H1 (cell line): Measurements from ENCODE around the gene PIP5K1C. TPM values are rescaled to one million over a fixed set of nuclear protein-coding genes. Genes with fewer than 3 reads are reported as not detected.

ENCODE experiments used
- CTCF ChIA-PET: fragments of 300-600 bp; sonication (Branson Sonifier 250); formaldehyde crosslinking; loops from one replicate; lab custom pipeline; 2021; ENCODE audit not compliant: partially characterized antibody; lab: Charles Lee
- POLR2A ChIA-PET: fragments of 300-600 bp; sonication (Branson Sonifier 250); formaldehyde crosslinking; loops from one replicate; lab custom pipeline; 2021; ENCODE audit warnings: inconsistent platforms; ENCODE audit not compliant: partially characterized antibody; lab: Charles Lee
- DNase-seq, 2 experiments: peaks; one replicate each; pipeline versions ENCODE4 v3.0.0 to v3.0.0-alpha.2; 2010 to 2022; ENCODE audit warnings: low spot score in 2 of 2, low read depth in 1 of 2, mixed read lengths in 1 of 2
- FAIRE-seq: peaks from 2 replicates; lab custom pipeline; 2011; peaks lifted over from hg19 to GRCh38; lab: Jason Lieb, UNC
- H2AFZ ChIP-seq: 2 replicates; pipeline ENCODE4 v1.8.1; 2012; ENCODE audit warnings: low read length, inconsistent platforms
- H2AK5ac ChIP-seq: 2 replicates; pipeline ENCODE4 v1.6.1; 2013; ENCODE audit warnings: low read depth, low read length
- H2BK120ac ChIP-seq: replicated peaks from 2 replicates; pipeline ENCODE3; 2013; ENCODE audit warnings: low read depth, low read length, inconsistent platforms
- H2BK12ac ChIP-seq: 2 replicates; pipeline ENCODE4 v1.6.1; 2013; ENCODE audit warnings: low read depth, low read length
- H2BK15ac ChIP-seq: 2 replicates; pipeline ENCODE4 v1.6.1; 2013; ENCODE audit warnings: low read length
- H2BK20ac ChIP-seq: 2 replicates; pipeline ENCODE4 v1.6.1; 2013; ENCODE audit warnings: low read length
- H2BK5ac ChIP-seq: 2 replicates; pipeline ENCODE4 v1.6.1; 2013; ENCODE audit warnings: low read depth, low read length
- H3K14ac ChIP-seq: 2 replicates; pipeline ENCODE4 v1.6.1; 2013; ENCODE audit warnings: inconsistent platforms; ENCODE audit not compliant: insufficient read length
- H3K18ac ChIP-seq: 2 replicates; pipeline ENCODE4 v1.6.1; 2013; ENCODE audit warnings: low read length; ENCODE audit errors: extremely low read depth
- H3K23ac ChIP-seq: 2 replicates; pipeline ENCODE4 v1.6.1; 2013; ENCODE audit warnings: inconsistent platforms; ENCODE audit not compliant: insufficient read length
- H3K23me2 ChIP-seq: 2 replicates; pipeline ENCODE4 v1.6.1; 2013; ENCODE audit warnings: low read depth, low read length
- H3K27ac ChIP-seq: 2 replicates; pipeline ENCODE4 v1.6.1; 2011; ENCODE audit warnings: low read depth, low read length, inconsistent platforms
- H3K27me3 ChIP-seq, 4 experiments: replicated peaks in 1 of 4; 1 replicate in 1 of 4; 2 replicates in 3 of 4; pipeline versions ENCODE4 v1.6.1 to v1.8.1; 2011 to 2013; ENCODE audit warnings: low read length in 3 of 4, mild to moderate bottlenecking in 3 of 4, inconsistent platforms in 2 of 4, mixed read lengths in 2 of 4, moderate library complexity in 1 of 4; ENCODE audit not compliant: control insufficient read depth in 3 of 4, insufficient read depth in 3 of 4; ENCODE audit errors: extremely low read depth in 1 of 4
- H3K36me3 ChIP-seq, 4 experiments: 2 replicates each; pipeline versions ENCODE4 v1.6.1 to v1.8.1; 2011 to 2013; ENCODE audit warnings: mild to moderate bottlenecking in 4 of 4, low read length in 3 of 4, moderate library complexity in 2 of 4, control low read depth in 1 of 4, inconsistent platforms in 1 of 4; ENCODE audit not compliant: insufficient read depth in 4 of 4, control insufficient read depth in 2 of 4
- H3K4ac ChIP-seq: replicated peaks from 2 replicates; pipeline ENCODE3; 2013; ENCODE audit warnings: low read length, low read depth, mixed read lengths, inconsistent platforms; ENCODE audit not compliant: insufficient read length
- H3K4me1 ChIP-seq, 4 experiments: replicated peaks in 1 of 4; 1 replicate in 1 of 4; 2 replicates in 3 of 4; pipeline versions ENCODE4 v1.6.1 to v1.8.1; 2011 to 2013; ENCODE audit warnings: low read length in 3 of 4, inconsistent platforms in 2 of 4, mixed read lengths in 1 of 4; ENCODE audit not compliant: insufficient read depth in 4 of 4, control insufficient read depth in 3 of 4
- H3K4me2 ChIP-seq, 2 experiments: 2 replicates each; pipeline versions ENCODE4 v1.6.1 to v1.8.1; 2011 to 2013; ENCODE audit warnings: low read depth in 2 of 2, low read length in 2 of 2, control low read depth in 1 of 2, inconsistent platforms in 1 of 2, mild to moderate bottlenecking in 1 of 2; ENCODE audit not compliant: insufficient read depth in 1 of 2
- H3K4me3 ChIP-seq, 4 experiments: fragments of 200-600, 300-600 bp in 1 of 4; sonication (generic), shearing (Covaris generic), sonication (Bioruptor Twin) in 1 of 4; 2 replicates each; pipeline versions ENCODE4 v1.5.1 to v1.8.1; 2011 to 2016; ENCODE audit warnings: low read length in 4 of 4, low read depth in 3 of 4, control low read depth in 2 of 4, inconsistent platforms in 2 of 4, mild to moderate bottlenecking in 2 of 4, mixed read lengths in 1 of 4, moderate library complexity in 1 of 4; ENCODE audit not compliant: insufficient read depth in 2 of 4; ENCODE audit errors: extremely low read depth in 1 of 4
- H3K56ac ChIP-seq: replicated peaks from 2 replicates; pipeline ENCODE3; 2013; ENCODE audit warnings: low read depth, mild to moderate bottlenecking, mixed read lengths, low read length, inconsistent platforms; ENCODE audit not compliant: insufficient read length
- H3K79me1 ChIP-seq: 2 replicates; pipeline ENCODE4 v1.6.1; 2013; ENCODE audit warnings: low read depth, low read length, control low read depth
- H3K79me2 ChIP-seq, 2 experiments: 2 replicates each; pipeline versions ENCODE4 v1.6.1 to v1.8.1; 2012 to 2013; ENCODE audit warnings: low read length in 2 of 2, mild to moderate bottlenecking in 2 of 2, inconsistent platforms in 1 of 2; ENCODE audit not compliant: insufficient read depth in 2 of 2, control insufficient read depth in 1 of 2
- H3K9ac ChIP-seq, 4 experiments: replicated peaks in 1 of 4; 1 replicate in 1 of 4; 2 replicates in 3 of 4; pipeline versions ENCODE4 v1.6.1 to v1.8.1; 2011 to 2013; ENCODE audit warnings: low read depth in 3 of 4, low read length in 3 of 4, control low read depth in 2 of 4, mild to moderate bottlenecking in 2 of 4, moderate library complexity in 2 of 4, inconsistent platforms in 1 of 4; ENCODE audit errors: extremely low read depth in 1 of 4
- H3K9me3 ChIP-seq, 2 experiments: 2 replicates each; pipeline versions ENCODE4 v1.6.1 to v1.8.1; 2012 to 2013; ENCODE audit warnings: mild to moderate bottlenecking in 2 of 2, moderate library complexity in 2 of 2, control low read depth in 1 of 2, inconsistent platforms in 1 of 2, low read depth in 1 of 2, low read length in 1 of 2, mixed read lengths in 1 of 2; ENCODE audit not compliant: insufficient read depth in 2 of 2
- H4K20me1 ChIP-seq, 2 experiments: replicated peaks in 1 of 2; 2 replicates each; pipeline versions ENCODE3 to v1.8.1; 2011 to 2013; ENCODE audit warnings: inconsistent platforms in 2 of 2, low read length in 2 of 2, mild to moderate bottlenecking in 1 of 2; ENCODE audit not compliant: insufficient read depth in 2 of 2, control insufficient read depth in 1 of 2
- H4K5ac ChIP-seq: 2 replicates; pipeline ENCODE4 v1.6.1; 2013; ENCODE audit warnings: low read length, low read depth, mixed read lengths, inconsistent platforms; ENCODE audit not compliant: insufficient read length
- H4K8ac ChIP-seq: 2 replicates; pipeline ENCODE4 v1.8.0; 2013; ENCODE audit warnings: mild to moderate bottlenecking, moderate library complexity, low read length, inconsistent platforms; ENCODE audit not compliant: insufficient read depth; ENCODE audit errors: extremely low read depth
- H4K91ac ChIP-seq: replicated peaks from 2 replicates; pipeline ENCODE3; 2013; ENCODE audit warnings: low read length, mixed read lengths, inconsistent platforms; ENCODE audit not compliant: insufficient read length
- ASH2L ChIP-seq: fragments of 200-600, 300-600 bp; sonication (generic); IDR thresholded peaks from one replicate; pipeline ENCODE4 v1.7.1; 2017; ENCODE audit warnings: low read length
- BCL11A ChIP-seq, 2 experiments: IDR thresholded peaks; one replicate each; pipeline ENCODE4 v1.6.1; 2011; ENCODE audit warnings: low read depth in 2 of 2, low read length in 2 of 2, mild to moderate bottlenecking in 2 of 2
- CHD1 ChIP-seq: IDR thresholded peaks from 2 replicates; pipeline ENCODE4 v1.6.1; 2012; ENCODE audit warnings: low read depth, low read length, improper control_type of control experiment
- CTBP2 ChIP-seq: IDR thresholded peaks from 2 replicates; pipeline ENCODE4 v1.7.0; 2011; ENCODE audit warnings: borderline replicate concordance, mild to moderate bottlenecking, moderate library complexity, mixed read lengths, low read length; ENCODE audit not compliant: insufficient read depth, insufficient read length
- EGR1 ChIP-seq: IDR thresholded peaks from 2 replicates; pipeline ENCODE4 v1.6.1; 2011; ENCODE audit warnings: low read depth, low read length, borderline replicate concordance
- GTF2F1 ChIP-seq: IDR thresholded peaks from 2 replicates; pipeline ENCODE4 v1.6.1; 2012; ENCODE audit warnings: low read depth, low read length, improper control_type of control experiment, borderline replicate concordance
- HDAC6 ChIP-seq: IDR thresholded peaks from one replicate; pipeline ENCODE4 v1.7.1; 2012; ENCODE audit warnings: low read depth, mild to moderate bottlenecking, inconsistent platforms, low read length, moderate library complexity
- NANOG ChIP-seq: IDR thresholded peaks from 2 replicates; pipeline ENCODE4 v1.6.1; 2011; ENCODE audit warnings: low read length, low read depth, mild to moderate bottlenecking, inconsistent platforms; ENCODE audit not compliant: insufficient read depth, poor library complexity, severe bottlenecking
- NRF1 ChIP-seq: IDR thresholded peaks from 2 replicates; pipeline ENCODE4 v1.6.1; 2011; ENCODE audit warnings: mild to moderate bottlenecking, low read depth, low read length, improper control_type of control experiment
- POLR2AphosphoS5 ChIP-seq: IDR thresholded peaks from 2 replicates; pipeline ENCODE4 v1.6.1; 2011; ENCODE audit warnings: low read depth, low read length
- RXRA ChIP-seq: IDR thresholded peaks from 2 replicates; pipeline ENCODE4 v1.6.1; 2011; ENCODE audit warnings: low read depth, mild to moderate bottlenecking, low read length, moderate library complexity; ENCODE audit not compliant: insufficient read depth
- SP1 ChIP-seq: IDR thresholded peaks from 2 replicates; pipeline ENCODE4 v1.6.1; 2011; ENCODE audit warnings: low read depth, low read length
- SRF ChIP-seq: IDR thresholded peaks from 2 replicates; pipeline ENCODE4 v1.6.1; 2011; ENCODE audit warnings: mild to moderate bottlenecking, low read depth, low read length, moderate library complexity
- SUZ12 ChIP-seq: fragments of 200-600 bp; sonication (generic); IDR thresholded peaks from 2 replicates; pipeline ENCODE4 v1.6.1; 2012; ENCODE audit warnings: mild to moderate bottlenecking, inconsistent platforms, low read length, moderate library complexity, mixed read lengths
- WGBS, 2 experiments: shearing (Covaris generic) in 1 of 2; methylation state at CpG; one replicate each; pipeline versions ENCODE4 v1.1.6 to v1.1.7; 2013 to 2015; ENCODE audit warnings: low lambda C conversion rate in 2 of 2, mixed read lengths in 2 of 2, inconsistent platforms in 1 of 2, low coverage in 1 of 2, missing lambda C conversion rate in 1 of 2; ENCODE audit not compliant: insufficient replicate concordance in 2 of 2, insufficient coverage in 1 of 2, insufficient read length in 1 of 2; ENCODE audit errors: extremely low coverage in 1 of 2, missing lambda C conversion rate in 1 of 2; 5-methylcytosine and 5-hydroxymethylcytosine counted together
- polyA plus RNA-seq, 7 experiments: library from polyadenylated mRNA; depleted of rRNA in 3 of 7; stranded (reverse) in 5 of 7; unstranded in 2 of 7; fragments of >200 nt in 5 of 7; fragments of 200-250 nt in 2 of 7; gene quantifications; 1 replicate in 5 of 7; 2 replicates in 1 of 7; 4 replicates in 1 of 7; pipeline versions ENCODE4 v1.2.1 to v1.2.3, GENCODE V29; 2011 to 2013; ENCODE audit warnings: missing spikeins in 2 of 7, mixed read lengths in 2 of 7
- total RNA-seq: library from RNA; stranded (reverse); fragmentation: NEBNext Ultra II Directional; extraction: Animal tissue kit (Norgen Biotek cat#: 25700); gene quantifications from 2 replicates; pipeline ENCODE4 v1.2.1, GENCODE V29; 2021

PIP5K1C gene
- total and polyA plus RNA-seq, 2 of the 8 experiments (the other 6 are each of a cell fraction or from before 2014, with no cell fraction given), result 10.6 to 32.9 TPM

DNA sequence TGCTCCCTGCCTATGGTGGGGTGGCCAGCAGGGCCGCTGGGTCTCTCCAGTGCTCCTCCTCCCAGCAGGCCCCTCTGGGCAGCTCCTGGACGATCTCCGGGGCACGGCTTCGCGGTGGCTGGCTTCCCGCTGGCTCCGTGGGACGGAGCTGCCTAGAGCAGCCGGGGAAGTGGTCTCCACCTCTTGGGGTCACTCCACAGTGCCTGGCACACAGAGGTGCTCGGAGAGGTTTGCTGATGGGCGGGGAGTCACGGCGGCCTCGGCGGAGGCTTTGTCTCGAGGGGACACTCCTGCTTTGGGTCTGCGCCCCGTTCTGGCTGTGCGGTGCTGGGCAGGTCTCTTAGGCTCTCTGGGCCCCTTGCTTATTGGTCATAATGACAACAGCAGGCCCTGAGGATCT lies 63.8 kb downstream of the PIP5K1C start:
- H2AFZ ChIP-seq, result no peak overlapping the region
- no peak overlapping the region for H3K4me3 ChIP-seq
- no peak overlapping the region for H3K4ac ChIP-seq
- H4K5ac ChIP-seq, result no peak overlapping the region
- H3K4me1 ChIP-seq, result no peaks in the 10 kb centered on the region
- POLR2A ChIA-PET, result interaction anchor here (0.7 to 1.3 kb wide), 5 partner anchors 9 to 24 kb away, joined by 3 to 5 read pairs (median 3); partner anchors contain the start of gene CACTIN
- no peak overlapping the region for H3K4me2 ChIP-seq
- no peak overlapping the region for H4K8ac ChIP-seq
- no peak for TF ChIP-seq GTF2F1
- no peak for TF ChIP-seq ASH2L
- no peak for TF ChIP-seq NANOG
- no peak for TF ChIP-seq SUZ12
- TF ChIP-seq NRF1, result no peak
- TF ChIP-seq RXRA, result no peak
- TF ChIP-seq CHD1, result no peak
- no peak for TF ChIP-seq BCL11A (IDR thresholded peaks at IDR 0.05; ENCODE audit: low read depth in 2 of 2, low read length in 2 of 2)
- no peak for TF ChIP-seq POLR2AphosphoS5
- no peak for TF ChIP-seq SP1
- no peak for TF ChIP-seq CTBP2
- no peak for TF ChIP-seq HDAC6
- no peak for TF ChIP-seq EGR1
- no peak for TF ChIP-seq SRF
- no peaks in the 10 kb centered on the region for H3K79me1 ChIP-seq
- H3K23ac ChIP-seq, result no peak overlapping the region
- no peaks in the 10 kb centered on the region for H3K79me2 ChIP-seq
- no peak overlapping the region for H2BK120ac ChIP-seq
- H2BK20ac ChIP-seq, result no peak overlapping the region
- no peaks in the 10 kb centered on the region for H3K27me3 ChIP-seq
- CTCF ChIA-PET, result interaction anchor here (1.4 to 1.8 kb wide), 2 partner anchors 12 to 61 kb away, joined by 3 to 5 read pairs; no protein-coding TSS in a partner anchor
- no peak for FAIRE-seq
- no peak overlapping the region for H3K27ac ChIP-seq
- 92% methylated on average over 20 of the region's 20 CpGs; no CpG with 5 or more reads in 1 of the 2 experiments for WGBS, 2 experiments
- no peak overlapping the region for H4K91ac ChIP-seq
- H3K9ac ChIP-seq, result no peak overlapping the region
- H3K36me3 ChIP-seq, result peaks cover 0 to 33% (median 4%) of the 10 kb centered on the region in 4 experiments; a peak in 4 of 8 replicates
- no peaks in the 10 kb centered on the region for H3K23me2 ChIP-seq
- no peak overlapping the region for H3K18ac ChIP-seq
- no peak overlapping the region for H2BK15ac ChIP-seq
- no peak overlapping the region for H2BK5ac ChIP-seq
- no peaks in the 10 kb centered on the region for H3K9me3 ChIP-seq
- no peaks in the 10 kb centered on the region for H4K20me1 ChIP-seq
- H3K56ac ChIP-seq, result no peak overlapping the region
- no peak overlapping the region for H2AK5ac ChIP-seq
- no peak overlapping the region for H2BK12ac ChIP-seq
- DNase-seq, result no peak
- H3K14ac ChIP-seq, result no peak overlapping the region
